IMR-90 (cell line): Measurements from ENCODE around the gene KAZN. TPM values are rescaled to one million over a fixed set of nuclear protein-coding genes. Genes with fewer than 3 reads are reported as not detected.

Source experiments
- ATAC-seq: fragments of 200-7000 bp; cut with Tn5 transposase; 2 replicates; pipeline ENCODE4 v1.9.1; 2020; ENCODE audit warnings: low read depth, mild to moderate bottlenecking, moderate library complexity
- BruUV-seq: library from RNA; stranded (reverse); fragments of 400-500 nt; replicated peaks from 2 replicates; lab custom pipeline; 2021; lab: Mats Ljungman, UMichigan
- CTCF ChIA-PET: fragments of 300-600 bp; formaldehyde crosslinking; extraction: SDS; loops from one replicate; lab custom pipeline; 2021; ENCODE audit warnings: antibody characterized with exemption; lab: Yijun Ruan, JAX
- POLR2A ChIA-PET: fragments of 300-600 bp; sonication (Branson Sonifier 250); formaldehyde crosslinking; loops from one replicate; lab custom pipeline; 2022; ENCODE audit warnings: antibody characterized with exemption; ENCODE audit not compliant: unreplicated experiment; lab: Charles Lee
- DNase-seq: peaks from one replicate; pipeline ENCODE4 v3.0.0; 2013
- H2AFZ ChIP-seq: replicated peaks from 2 replicates; pipeline ENCODE3; 2013; ENCODE audit warnings: low read length, mild to moderate bottlenecking; ENCODE audit not compliant: poor library complexity
- H2AK5ac ChIP-seq: 2 replicates; pipeline ENCODE4 v1.6.1; 2013; ENCODE audit warnings: low read depth, low read length, inconsistent platforms
- H2AK9ac ChIP-seq: replicated peaks from 2 replicates; pipeline ENCODE3; 2013; ENCODE audit warnings: mild to moderate bottlenecking, low read depth, low read length, moderate library complexity; ENCODE audit not compliant: poor library complexity
- H2BK120ac ChIP-seq: 2 replicates; pipeline ENCODE4 v1.6.1; 2013; ENCODE audit warnings: low read depth, low read length, inconsistent platforms
- H2BK15ac ChIP-seq: 3 replicates; pipeline ENCODE4 v1.6.1; 2013; ENCODE audit warnings: low read depth, low read length, inconsistent platforms
- H2BK20ac ChIP-seq: 2 replicates; pipeline ENCODE4 v1.6.1; 2013; ENCODE audit warnings: low read depth, mild to moderate bottlenecking, inconsistent platforms, low read length, moderate library complexity
- H2BK5ac ChIP-seq: 2 replicates; pipeline ENCODE4 v1.6.1; 2013; ENCODE audit warnings: mild to moderate bottlenecking, low read depth, low read length, inconsistent platforms; ENCODE audit not compliant: poor library complexity, severe bottlenecking
- H3K14ac ChIP-seq: replicated peaks from 2 replicates; pipeline ENCODE4 v1.6.1; 2013; ENCODE audit warnings: low read depth, low read length, inconsistent platforms
- H3K18ac ChIP-seq: 2 replicates; pipeline ENCODE4 v1.6.1; 2013; ENCODE audit warnings: low read depth, low read length, control low read depth
- H3K23ac ChIP-seq: 2 replicates; pipeline ENCODE4 v1.6.1; 2013; ENCODE audit warnings: low read depth, low read length, inconsistent platforms
- H3K27ac ChIP-seq: 2 replicates; pipeline ENCODE4 v1.5.1; 2013; ENCODE audit warnings: mild to moderate bottlenecking, control low read depth, low read length; ENCODE audit not compliant: insufficient read depth
- H3K27me3 ChIP-seq: 2 replicates; pipeline ENCODE4 v1.6.1; 2013; ENCODE audit warnings: low read length; ENCODE audit not compliant: control insufficient read depth, insufficient read depth
- H3K36me3 ChIP-seq: 2 replicates; pipeline ENCODE4 v1.6.1; 2013; ENCODE audit warnings: low read length, mixed read lengths; ENCODE audit not compliant: control insufficient read depth, insufficient read depth
- H3K4ac ChIP-seq: 2 replicates; pipeline ENCODE4 v1.6.1; 2013; ENCODE audit warnings: low read depth, low read length, inconsistent platforms
- H3K4me1 ChIP-seq: 2 replicates; pipeline ENCODE4 v1.6.1; 2013; ENCODE audit warnings: low read length, mixed read lengths; ENCODE audit not compliant: control insufficient read depth, insufficient read depth
- H3K4me2 ChIP-seq: 2 replicates; pipeline ENCODE4 v1.6.1; 2013; ENCODE audit warnings: low read depth, mild to moderate bottlenecking, control low read depth, low read length, moderate library complexity
- H3K4me3 ChIP-seq: 2 replicates; pipeline ENCODE4 v1.5.1; 2013; ENCODE audit warnings: low read depth, mild to moderate bottlenecking, control low read depth, low read length, moderate library complexity; ENCODE audit not compliant: insufficient read depth
- H3K56ac ChIP-seq: 2 replicates; pipeline ENCODE4 v1.6.1; 2013; ENCODE audit warnings: low read length, inconsistent platforms; ENCODE audit not compliant: insufficient read depth; ENCODE audit errors: extremely low read depth
- H3K79me1 ChIP-seq, 2 experiments: 2 replicates each; pipeline ENCODE4 v1.6.1; 2013; ENCODE audit warnings: low read length in 2 of 2, inconsistent platforms in 1 of 2, low read depth in 1 of 2
- H3K9ac ChIP-seq: 2 replicates; pipeline ENCODE4 v1.6.1; 2013; ENCODE audit warnings: low read depth, low read length, control low read depth
- H3K9me1 ChIP-seq: 2 replicates; pipeline ENCODE4 v1.6.1; 2013; ENCODE audit warnings: low read length, inconsistent platforms; ENCODE audit not compliant: insufficient read depth
- H3K9me3 ChIP-seq: 2 replicates; pipeline ENCODE4 v1.6.1; 2013; ENCODE audit warnings: low read length; ENCODE audit not compliant: control insufficient read depth, insufficient read depth
- H4K20me1 ChIP-seq: 2 replicates; pipeline ENCODE4 v1.6.1; 2013; ENCODE audit warnings: low read length, inconsistent platforms; ENCODE audit not compliant: insufficient read depth
- H4K5ac ChIP-seq: 2 replicates; pipeline ENCODE4 v1.6.1; 2013; ENCODE audit warnings: mild to moderate bottlenecking, low read depth, low read length, control low read depth
- H4K8ac ChIP-seq, 2 experiments: 2 replicates each; pipeline ENCODE4 v1.6.1; 2013; ENCODE audit warnings: low read depth in 2 of 2, low read length in 2 of 2, control low read depth in 1 of 2, inconsistent platforms in 1 of 2
- H4K91ac ChIP-seq: 2 replicates; pipeline ENCODE4 v1.6.1; 2013; ENCODE audit warnings: low read depth, low read length, inconsistent platforms; ENCODE audit not compliant: insufficient read depth
- BHLHE40 ChIP-seq: fragments of 150-350 bp; IDR thresholded peaks from 2 replicates; pipeline ENCODE4 v1.6.1; 2016; ENCODE audit warnings: mild to moderate bottlenecking, low read depth, low read length
- CEBPB ChIP-seq: IDR thresholded peaks from 2 replicates; pipeline ENCODE4 v1.6.1; 2012; ENCODE audit warnings: low read depth, low read length, improper control_type of control experiment
- CHD1 ChIP-seq: IDR thresholded peaks from 2 replicates; pipeline ENCODE4 v1.6.1; 2012; ENCODE audit warnings: low read depth, low read length, improper control_type of control experiment
- FOS ChIP-seq: fragments of 150-350 bp; IDR thresholded peaks from 2 replicates; pipeline ENCODE4 v1.6.1; 2016; ENCODE audit warnings: low read depth, low read length
- MAFK ChIP-seq: IDR thresholded peaks from 2 replicates; pipeline ENCODE4 v1.6.1; 2012; ENCODE audit warnings: low read depth, low read length, improper control_type of control experiment
- MAZ ChIP-seq: IDR thresholded peaks from 2 replicates; pipeline ENCODE4 v1.6.1; 2012; ENCODE audit warnings: low read depth, mild to moderate bottlenecking, low read length, improper control_type of control experiment, moderate library complexity, borderline replicate concordance
- MXI1 ChIP-seq: IDR thresholded peaks from 2 replicates; pipeline ENCODE4 v1.6.1; 2012; ENCODE audit warnings: low read depth, mild to moderate bottlenecking, low read length, moderate library complexity, borderline replicate concordance
- NFE2L2 ChIP-seq: fragments of 150-350 bp; IDR thresholded peaks from 2 replicates; pipeline ENCODE4 v1.6.1; 2016; ENCODE audit warnings: low read depth, mild to moderate bottlenecking, low read length
- POLR2A ChIP-seq: IDR thresholded peaks from 2 replicates; pipeline ENCODE4 v1.6.1; 2012; ENCODE audit warnings: mild to moderate bottlenecking, low read depth, low read length
- RAD21 ChIP-seq: IDR thresholded peaks from 2 replicates; pipeline ENCODE4 v1.6.1; 2012; ENCODE audit warnings: low read length, improper control_type of control experiment
- RCOR1 ChIP-seq: IDR thresholded peaks from 2 replicates; pipeline ENCODE4 v1.6.1; 2012; ENCODE audit warnings: mild to moderate bottlenecking, low read length, improper control_type of control experiment; ENCODE audit not compliant: insufficient replicate concordance
- RFX5 ChIP-seq: IDR thresholded peaks from 2 replicates; pipeline ENCODE4 v1.8.0; 2012; ENCODE audit warnings: low read depth, mild to moderate bottlenecking, low read length, moderate library complexity
- SMC3 ChIP-seq: fragments of 150-350 bp; IDR thresholded peaks from 2 replicates; pipeline ENCODE4 v1.6.1; 2016; ENCODE audit warnings: low read depth, mild to moderate bottlenecking, antibody characterized with exemption, low read length, moderate library complexity
- WGBS, 2 experiments: methylation state at CpG; one replicate each; pipeline versions ENCODE4 v1.1.5 to v1.1.7; 2013; ENCODE audit warnings: missing lambda C conversion rate in 2 of 2; ENCODE audit not compliant: insufficient read length in 1 of 2; ENCODE audit errors: extremely low coverage in 2 of 2; 5-methylcytosine and 5-hydroxymethylcytosine counted together
- dilution Hi-C: fragments of 300-500 bp; cut with HindIII; formaldehyde crosslinking; loops from one replicate; pipeline ENCODE4 v1.14.3; 2018; ENCODE audit warnings: low sequenced_read_pairs; ENCODE audit not compliant: unreplicated experiment
- in situ Hi-C: fragments of 300-500 bp; cut with MboI; formaldehyde crosslinking; loops from 3 replicates; pipeline ENCODE4 v1.14.3; 2019; ENCODE audit warnings: low sequenced_read_pairs, inconsistent platforms, mixed read lengths
- intact Hi-C: fragments of 100-400 bp; cut with micrococcal nuclease; formaldehyde crosslinking; loops from 2 replicates; pipeline ENCODE4 v1.10.0; 2022
- polyA plus RNA-seq, 3 experiments: library from polyadenylated mRNA; depleted of rRNA; stranded (reverse); fragments of >200 nt; gene quantifications; 2 replicates each; pipeline ENCODE4 v1.2.3, GENCODE V29; 2012; ENCODE audit warnings: low replicate concordance in 1 of 3
- total RNA-seq: library from RNA; depleted of rRNA; stranded (reverse); fragments of >200 nt; gene quantifications from 2 replicates; pipeline ENCODE4 v1.2.3, GENCODE V29; 2012
- TF ChIP-seq, protein P1 (sequence below): conservative IDR thresholded peaks from 2 replicates; pipeline ENCODE4 v1.5.1; 2012; ENCODE audit warnings: mild to moderate bottlenecking, low read depth, low read length, improper control_type of control experiment
- TF ChIP-seq, protein P2 (sequence below): fragments of 150-350 bp; IDR thresholded peaks from 2 replicates; pipeline ENCODE4 v1.6.1; 2016; ENCODE audit warnings: low read depth, mild to moderate bottlenecking, low read length, moderate library complexity, borderline replicate concordance
- TF ChIP-seq, protein P3 (sequence below): fragments of 150-350 bp; IDR thresholded peaks from 2 replicates; pipeline ENCODE4 v1.6.1; 2017; ENCODE audit warnings: mild to moderate bottlenecking, antibody characterized with exemption, low read length, low read depth

Gene KAZN
- total and polyA plus RNA-seq, 2 of the 4 experiments (the other 2 are of a cell fraction), result 5.2 to 10.5 TPM

DNA sequence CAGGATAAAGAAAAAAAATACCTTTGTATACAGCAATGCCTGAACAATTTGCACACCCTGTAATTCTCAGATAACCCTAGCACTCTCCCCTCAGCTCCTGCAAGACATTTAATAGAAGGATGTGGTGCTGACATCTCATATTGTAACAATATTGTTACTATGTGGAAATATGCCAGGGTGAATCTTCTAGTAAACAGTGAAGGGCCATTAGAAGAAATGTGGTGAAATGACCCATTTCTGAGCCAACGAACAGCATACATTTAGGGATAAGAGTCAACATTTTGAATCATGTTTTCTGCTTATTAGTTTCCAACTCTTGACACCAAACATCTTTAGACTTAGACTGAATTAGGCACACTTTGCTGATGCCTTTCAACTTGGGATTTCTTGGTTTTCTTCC lies 188.2 kb downstream of the KAZN start:
- H4K5ac ChIP-seq, result no peak overlapping the region
- H3K9me1 ChIP-seq, result no peaks in the 10 kb centered on the region
- no peak overlapping the region for H2BK5ac ChIP-seq
- H2BK20ac ChIP-seq, result no peak overlapping the region
- POLR2A ChIA-PET, result no interaction called here
- no peaks in the 10 kb centered on the region for H3K4me1 ChIP-seq
- no peak for DNase-seq
- in situ Hi-C loops, result no loop called here
- intact Hi-C loops, result no loop called here
- no peak overlapping the region for H3K9ac ChIP-seq
- no peak overlapping the region for H2BK15ac ChIP-seq
- no peak overlapping the region for H3K4me2 ChIP-seq
- no peaks in the 10 kb centered on the region for H4K20me1 ChIP-seq
- no CpG with 5 or more reads among the region's 1 CpG for WGBS, 2 experiments
- no peak overlapping the region for H2AK5ac ChIP-seq
- H3K4me3 ChIP-seq, result no peak overlapping the region
- H3K79me1 ChIP-seq, result no peaks in the 10 kb centered on the region
- no peak overlapping the region for H2BK120ac ChIP-seq
- dilution Hi-C loops, result no loop called here
- ATAC-seq, result no peak
- H3K18ac ChIP-seq, result no peak overlapping the region
- no peak overlapping the region for H2AFZ ChIP-seq
- no TSS peak for BruUV-seq
- H3K4ac ChIP-seq, result no peak overlapping the region
- CTCF ChIA-PET, result no interaction called here
- H3K9me3 ChIP-seq, result no peaks in the 10 kb centered on the region
- no peak overlapping the region for H3K27ac ChIP-seq
- H3K27me3 ChIP-seq, result peaks cover 5% of the 10 kb centered on the region
- no peak overlapping the region for H2AK9ac ChIP-seq
- no peak overlapping the region for H4K8ac ChIP-seq
- TF ChIP-seq CHD1 (no peak), FOS (no peak), MAZ (no peak), MAFK (no peak), MXI1 (no peak), POLR2A (no peak), BHLHE40 (no peak), RCOR1 (no peak), CEBPB (no peak), RAD21 (no peak), SMC3 (no peak), NFE2L2 (no peak), RFX5 (no peak)
- TF ChIP-seq, protein P1, sequence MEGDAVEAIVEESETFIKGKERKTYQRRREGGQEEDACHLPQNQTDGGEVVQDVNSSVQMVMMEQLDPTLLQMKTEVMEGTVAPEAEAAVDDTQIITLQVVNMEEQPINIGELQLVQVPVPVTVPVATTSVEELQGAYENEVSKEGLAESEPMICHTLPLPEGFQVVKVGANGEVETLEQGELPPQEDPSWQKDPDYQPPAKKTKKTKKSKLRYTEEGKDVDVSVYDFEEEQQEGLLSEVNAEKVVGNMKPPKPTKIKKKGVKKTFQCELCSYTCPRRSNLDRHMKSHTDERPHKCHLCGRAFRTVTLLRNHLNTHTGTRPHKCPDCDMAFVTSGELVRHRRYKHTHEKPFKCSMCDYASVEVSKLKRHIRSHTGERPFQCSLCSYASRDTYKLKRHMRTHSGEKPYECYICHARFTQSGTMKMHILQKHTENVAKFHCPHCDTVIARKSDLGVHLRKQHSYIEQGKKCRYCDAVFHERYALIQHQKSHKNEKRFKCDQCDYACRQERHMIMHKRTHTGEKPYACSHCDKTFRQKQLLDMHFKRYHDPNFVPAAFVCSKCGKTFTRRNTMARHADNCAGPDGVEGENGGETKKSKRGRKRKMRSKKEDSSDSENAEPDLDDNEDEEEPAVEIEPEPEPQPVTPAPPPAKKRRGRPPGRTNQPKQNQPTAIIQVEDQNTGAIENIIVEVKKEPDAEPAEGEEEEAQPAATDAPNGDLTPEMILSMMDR, result no peak
- TF ChIP-seq, protein P2, sequence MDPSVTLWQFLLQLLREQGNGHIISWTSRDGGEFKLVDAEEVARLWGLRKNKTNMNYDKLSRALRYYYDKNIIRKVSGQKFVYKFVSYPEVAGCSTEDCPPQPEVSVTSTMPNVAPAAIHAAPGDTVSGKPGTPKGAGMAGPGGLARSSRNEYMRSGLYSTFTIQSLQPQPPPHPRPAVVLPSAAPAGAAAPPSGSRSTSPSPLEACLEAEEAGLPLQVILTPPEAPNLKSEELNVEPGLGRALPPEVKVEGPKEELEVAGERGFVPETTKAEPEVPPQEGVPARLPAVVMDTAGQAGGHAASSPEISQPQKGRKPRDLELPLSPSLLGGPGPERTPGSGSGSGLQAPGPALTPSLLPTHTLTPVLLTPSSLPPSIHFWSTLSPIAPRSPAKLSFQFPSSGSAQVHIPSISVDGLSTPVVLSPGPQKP, result no peak
- TF ChIP-seq, protein P3, sequence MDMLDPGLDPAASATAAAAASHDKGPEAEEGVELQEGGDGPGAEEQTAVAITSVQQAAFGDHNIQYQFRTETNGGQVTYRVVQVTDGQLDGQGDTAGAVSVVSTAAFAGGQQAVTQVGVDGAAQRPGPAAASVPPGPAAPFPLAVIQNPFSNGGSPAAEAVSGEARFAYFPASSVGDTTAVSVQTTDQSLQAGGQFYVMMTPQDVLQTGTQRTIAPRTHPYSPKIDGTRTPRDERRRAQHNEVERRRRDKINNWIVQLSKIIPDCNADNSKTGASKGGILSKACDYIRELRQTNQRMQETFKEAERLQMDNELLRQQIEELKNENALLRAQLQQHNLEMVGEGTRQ, result no peak
- H3K36me3 ChIP-seq, result no peaks in the 10 kb centered on the region
- no peak overlapping the region for H3K23ac ChIP-seq
- H3K14ac ChIP-seq, result no peak overlapping the region
- H3K56ac ChIP-seq, result no peak overlapping the region
- H4K91ac ChIP-seq, result no peak overlapping the region
